OCI-LY7 (cell line): ENCODE results near the gene AFG1L. TPM values are rescaled to one million over a fixed set of nuclear protein-coding genes. Genes with fewer than 3 reads are reported as not detected.
A peak's percentile ranks its signal among the peaks of the same experiment; 100 is the strongest.

Experiments used
- BruUV-seq: library from RNA; stranded (reverse); fragments of 400-500 nt; replicated peaks from 2 replicates; lab custom pipeline; 2021; lab: Mats Ljungman, UMichigan
- CTCF ChIA-PET: fragments of 300-600 bp; sonication (Branson Sonifier 250); formaldehyde crosslinking; loops from one replicate; lab custom pipeline; 2022; ENCODE audit warnings: antibody characterized with exemption; ENCODE audit not compliant: unreplicated experiment; lab: Charles Lee
- POLR2A ChIA-PET: fragments of 300-600 bp; sonication (Branson Sonifier 250); formaldehyde crosslinking; loops from one replicate; lab custom pipeline; 2022; ENCODE audit warnings: antibody characterized with exemption; lab: Charles Lee
- DNase-seq: peaks from one replicate; pipeline ENCODE4 v3.0.0-alpha.2; 2015; ENCODE audit warnings: low spot score
- H2AFZ ChIP-seq: fragments of 200-600 bp; sonication (generic), shearing (Covaris generic); 2 replicates; pipeline ENCODE4 v1.6.1; 2014; ENCODE audit warnings: mild to moderate bottlenecking, antibody characterized with exemption, low read length, moderate library complexity
- H3K27ac ChIP-seq: fragments of 200-600 bp; sonication (generic); 2 replicates; pipeline ENCODE4 v1.5.1; 2014; ENCODE audit warnings: mixed run types, low read depth, mild to moderate bottlenecking, moderate library complexity, low read length, inconsistent platforms; ENCODE audit not compliant: poor library complexity, severe bottlenecking
- H3K36me3 ChIP-seq: fragments of 200-600 bp; sonication (generic); 2 replicates; pipeline ENCODE4 v1.6.1; 2014; ENCODE audit warnings: mild to moderate bottlenecking, antibody characterized with exemption, low read length, moderate library complexity, mixed read lengths; ENCODE audit not compliant: insufficient read depth
- H3K4me1 ChIP-seq: fragments of 200-600 bp; sonication (generic); 2 replicates; pipeline ENCODE4 v1.5.1; 2014; ENCODE audit warnings: mild to moderate bottlenecking, low read length; ENCODE audit not compliant: insufficient read depth, poor library complexity, severe bottlenecking
- H3K4me2 ChIP-seq: fragments of 200-600 bp; sonication (generic); 2 replicates; pipeline ENCODE4 v1.6.1; 2014; ENCODE audit warnings: mild to moderate bottlenecking, low read length
- H3K4me3 ChIP-seq: fragments of 200-600 bp; sonication (generic); 2 replicates; pipeline ENCODE4 v1.5.1; 2014; ENCODE audit warnings: mild to moderate bottlenecking, low read depth, low read length; ENCODE audit not compliant: poor library complexity, severe bottlenecking
- H3K79me2 ChIP-seq: fragments of 200-600 bp; sonication (generic); 2 replicates; pipeline ENCODE4 v1.6.1; 2016; ENCODE audit warnings: low read depth, mild to moderate bottlenecking, low read length, moderate library complexity, mixed read lengths; ENCODE audit not compliant: insufficient read depth
- H3K9me2 ChIP-seq: fragments of 200-600 bp; sonication (generic); 2 replicates; pipeline ENCODE4 v1.6.1; 2016; ENCODE audit warnings: mild to moderate bottlenecking, low read length, mixed read lengths; ENCODE audit not compliant: insufficient read depth
- H3K9me3 ChIP-seq: fragments of 200-600 bp; sonication (generic); 2 replicates; pipeline ENCODE4 v1.6.1; 2014; ENCODE audit warnings: mild to moderate bottlenecking, mixed run types, low read length, mixed read lengths
- H4K20me1 ChIP-seq: fragments of 200-600 bp; sonication (generic); 2 replicates; pipeline ENCODE4 v1.6.1; 2014; ENCODE audit warnings: mild to moderate bottlenecking, antibody characterized with exemption, low read length, moderate library complexity, mixed read lengths; ENCODE audit not compliant: insufficient read depth
- CTCF ChIP-seq: fragments of 200-600 bp; sonication (generic); conservative IDR thresholded peaks from 2 replicates; pipeline ENCODE4 v1.5.1; 2014; ENCODE audit warnings: mild to moderate bottlenecking, antibody characterized with exemption, low read length, moderate library complexity, mixed read lengths
- EZH2phosphoT487 ChIP-seq: fragments of 200-600 bp; sonication (generic); IDR thresholded peaks from 2 replicates; pipeline ENCODE4 v1.6.1; 2018; ENCODE audit warnings: low read depth, borderline replicate concordance, mild to moderate bottlenecking, mixed run types, antibody characterized with exemption, low read length, moderate library complexity, mixed read lengths
- intact Hi-C: fragments of 100-400 bp; cut with micrococcal nuclease; formaldehyde crosslinking; loops from one replicate; pipeline ENCODE4 v1.10.0; 2022; ENCODE audit not compliant: unreplicated experiment
- total RNA-seq, 2 experiments: library from RNA; depleted of rRNA in 1 of 2; stranded (reverse); fragments of >200 nt in 1 of 2; shearing (Covaris generic) in 1 of 2; gene quantifications; 2 replicates each; pipeline ENCODE4 v1.2.3, GENCODE V29; 2014 to 2022

Gene AFG1L
- total RNA-seq, 2 experiments from 2014 or later: 8.9 to 9.0 TPM

DNA sequence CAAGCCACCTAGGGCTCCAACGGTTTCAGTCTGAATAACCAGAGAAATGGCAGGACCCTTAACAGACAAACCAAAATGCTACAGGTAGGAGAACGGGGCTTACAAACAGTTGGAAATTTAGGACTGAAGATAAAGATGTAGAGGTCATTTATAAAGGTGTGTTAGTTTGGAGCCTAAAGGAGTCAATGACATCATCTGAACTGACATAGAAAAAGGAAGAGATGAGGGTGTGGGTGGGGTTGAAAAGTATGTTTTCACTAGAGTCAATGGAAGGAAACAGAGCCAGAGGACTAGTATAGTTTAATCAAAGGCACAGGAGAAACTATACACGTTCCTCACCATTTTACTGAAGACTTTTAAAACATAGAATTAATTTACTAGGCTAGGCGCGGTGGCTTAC is 194.8 kb downstream of the AFG1L start:
- Histone ChIP-seq H3K27ac (no peak overlapping the region), H3K4me2 (no peak overlapping the region), H3K9me3 (no peaks in the 10 kb centered on the region), H2AFZ (no peak overlapping the region), H3K4me1 (no peaks in the 10 kb centered on the region), H3K36me3 (no peaks in the 10 kb centered on the region), H4K20me1 (no peaks in the 10 kb centered on the region), H3K9me2 (no peaks in the 10 kb centered on the region), H3K4me3 (no peak overlapping the region), H3K79me2 (no peaks in the 10 kb centered on the region)
- TF ChIP-seq EZH2phosphoT487 (no peak), CTCF (no peak)
- ChIA-PET POLR2A (no interaction called here), CTCF (no interaction called here)
- intact Hi-C loops: loop anchor here (10.0 kb wide), 1 partner anchor 515 kb away; no protein-coding TSS in a partner anchor
- no TSS peak for BruUV-seq
- DNase-seq: no peak

GRCh38 chr6:108492131-108492766 is 197.4 kb downstream of the AFG1L start:
- Histone ChIP-seq H3K79me2 (no peaks in the 10 kb centered on the region), H3K9me3 (no peaks in the 10 kb centered on the region), H4K20me1 (no peaks in the 10 kb centered on the region), H3K36me3 (no peaks in the 10 kb centered on the region), H3K4me1 (no peaks in the 10 kb centered on the region), H3K27ac (no peak overlapping the region), H3K4me2 (no peak overlapping the region), H3K4me3 (no peak overlapping the region), H2AFZ (no peak overlapping the region), H3K9me2 (no peaks in the 10 kb centered on the region)
- POLR2A ChIA-PET: interaction anchor here (0.5 to 2.6 kb wide), 14 partner anchors 8 to 1374 kb away, joined by 3 to 7 read pairs (median 4); no protein-coding TSS in a partner anchor
- BruUV-seq: no TSS peak
- TF ChIP-seq CTCF (peak; percentile 93), EZH2phosphoT487 (no peak)
- intact Hi-C loops: loop anchor here (1.0 to 10.0 kb wide), 3 partner anchors 242 to 517 kb away; no protein-coding TSS in a partner anchor
- peak; percentile 49 for DNase-seq
- CTCF ChIA-PET: interaction anchor here (0.6 to 1.6 kb wide), 4 partner anchors 9 to 380 kb away, joined by 3 to 4 read pairs (median 4); no protein-coding TSS in a partner anchor

DNA sequence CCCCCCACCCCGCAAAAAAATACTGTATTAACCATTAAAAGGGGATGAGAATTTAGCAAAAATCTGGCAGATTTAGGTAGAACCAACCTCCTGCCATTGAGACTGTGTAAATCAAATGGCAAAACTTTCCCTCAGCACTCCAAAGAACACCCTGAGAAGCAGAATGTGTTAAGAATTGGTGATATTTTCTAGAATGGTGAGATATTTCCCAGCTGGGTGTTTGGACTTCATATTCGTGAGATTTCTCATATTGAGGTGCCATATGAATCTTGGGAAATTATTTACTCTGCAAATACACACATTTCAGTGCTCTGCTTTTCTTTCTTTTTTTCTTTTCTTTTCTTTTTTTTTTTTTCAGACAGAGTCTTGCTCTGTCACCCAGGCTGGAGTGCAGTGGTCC is 199.6 kb downstream of the AFG1L start:
- no TSS peak for BruUV-seq
- ChIA-PET CTCF (no interaction called here), POLR2A (interaction anchor here (0.5 to 0.7 kb wide), 2 partner anchors 31 to 1024 kb away, joined by 3 read pairs; no protein-coding TSS in a partner anchor)
- H3K9me2 ChIP-seq: no peaks in the 10 kb centered on the region
- H3K4me1 ChIP-seq: no peaks in the 10 kb centered on the region
- H2AFZ ChIP-seq: no peak overlapping the region
- no peaks in the 10 kb centered on the region for H4K20me1 ChIP-seq
- no peak overlapping the region for H3K4me2 ChIP-seq
- H3K36me3 ChIP-seq: no peaks in the 10 kb centered on the region
- DNase-seq: no peak
- H3K79me2 ChIP-seq: no peaks in the 10 kb centered on the region
- intact Hi-C loops: loop anchor here (10.0 kb wide), 1 partner anchor 520 kb away; no protein-coding TSS in a partner anchor
- no peak for TF ChIP-seq CTCF
- no peak for TF ChIP-seq EZH2phosphoT487
- H3K9me3 ChIP-seq: no peaks in the 10 kb centered on the region
- no peak overlapping the region for H3K27ac ChIP-seq
- H3K4me3 ChIP-seq: no peak overlapping the region
